Nasal cavity respiratory epithelium epithelial cell of viscerocranial mucosa (primary cell): ENCODE measurements around the gene FAM133A. TPM values are rescaled to one million over a fixed set of nuclear protein-coding genes. Genes with fewer than 3 reads are reported as not detected.

ENCODE experiments used
- total RNA-seq: library from RNA; depleted of rRNA; stranded (reverse); fragments of >200 nt; gene quantifications from 2 replicates; pipeline ENCODE4 v1.2.3, GENCODE V29; 2014

The FAM133A gene
- total RNA-seq, result not detected in 2 replicates

DNA sequence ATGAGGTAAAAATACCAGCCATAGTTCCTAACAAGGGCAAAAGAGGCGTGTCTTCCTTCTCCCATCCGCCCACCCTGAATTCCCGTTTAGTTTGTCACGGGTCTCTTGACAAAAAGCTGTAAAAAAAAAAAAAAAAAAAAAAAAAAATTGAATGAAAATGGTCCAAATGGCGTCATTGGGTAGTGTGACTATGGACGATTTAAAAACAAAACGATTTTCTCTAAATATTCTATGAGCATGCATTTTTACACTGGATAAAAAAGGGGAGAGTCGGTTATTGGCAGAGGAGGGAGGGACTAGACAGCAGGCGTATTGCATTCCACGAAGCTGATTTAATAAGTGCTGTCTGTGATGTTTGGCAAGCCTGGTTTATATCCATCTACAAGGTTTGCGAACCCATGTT lies at the start of gene FAM133A:
TSS of gene FAM133A (plus strand) at position 338 of the 403 bp plus-strand sequence. CDS start 35,214 bp downstream, outside the sequence.

DNA sequence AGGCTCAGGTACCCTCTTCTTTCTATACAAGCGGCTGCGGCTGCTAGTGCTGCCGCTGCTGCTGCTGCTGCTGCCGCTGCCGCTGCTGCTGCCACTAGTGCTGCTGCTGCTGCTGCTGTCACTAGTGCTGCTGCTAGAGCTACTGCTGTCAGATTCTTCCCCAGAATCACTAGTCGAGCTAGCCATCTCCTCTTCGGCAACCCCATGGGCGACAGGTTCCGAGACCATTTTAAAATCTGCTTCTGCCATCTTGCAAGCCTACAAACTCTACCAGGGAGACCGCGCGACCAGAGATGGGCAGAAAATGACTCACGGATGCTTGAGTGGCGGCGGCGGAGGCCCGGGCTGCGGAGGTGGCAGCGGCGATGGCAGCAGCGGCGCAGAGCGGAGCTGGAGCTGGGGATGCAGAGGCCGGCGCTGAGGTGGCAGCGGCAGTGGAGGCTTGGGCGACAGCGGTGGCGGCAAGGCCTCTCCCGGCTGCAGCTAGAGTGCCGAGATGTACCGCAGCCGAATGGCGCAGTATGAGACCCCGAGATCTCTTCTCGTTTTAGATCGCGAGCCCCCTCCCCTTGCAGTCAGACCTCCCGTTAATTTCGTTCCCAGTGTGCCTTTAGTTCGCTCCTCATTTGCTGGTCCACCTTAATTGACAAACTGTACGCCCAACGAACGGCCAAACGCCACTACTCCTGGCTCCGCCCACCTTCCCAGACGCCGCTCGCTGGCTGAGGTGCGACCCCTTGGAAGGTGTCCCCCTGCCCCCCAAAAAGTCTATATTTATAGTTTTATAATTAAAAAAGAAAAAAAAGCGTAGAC lies 744 bp upstream of the FAM133A start, which contains the start of gene NAP1L3:
TSS of gene NAP1L3 (minus strand) at position 523 of the 813 bp plus-strand sequence. CDS start at position 249, 274 bp downstream.

Other genes with a start within 250 kb of the FAM133A start
- gene NAP1L3, start 628 bp upstream of the FAM133A start, total RNA-seq, result not detected in 2 replicates